Nephron (organoid): ENCODE results near the gene HS3ST3A1.
A peak's percentile ranks its signal among the peaks of the same experiment; 100 is the strongest.

Source experiments
- H3K27ac Mint-ChIP-seq, 3 experiments: 2 replicates each; pipeline ENCODE4 v1.8.0; 2020; ENCODE audit warnings: mixed read lengths in 3 of 3, mild to moderate bottlenecking in 2 of 3, moderate library complexity in 1 of 3
- H3K27me3 Mint-ChIP-seq: 2 replicates; pipeline ENCODE4 v1.8.0; 2021; ENCODE audit warnings: low read depth, mild to moderate bottlenecking, moderate library complexity, mixed read lengths
- H3K36me3 Mint-ChIP-seq: 2 replicates; pipeline ENCODE4 v1.8.0; 2020; ENCODE audit warnings: low read depth, mixed read lengths
- H3K4me1 Mint-ChIP-seq: 2 replicates; pipeline ENCODE4 v1.8.0; 2020; ENCODE audit warnings: mixed read lengths
- H3K4me3 Mint-ChIP-seq, 3 experiments: 2 replicates each; pipeline ENCODE4 v1.8.0; 2020; ENCODE audit warnings: mild to moderate bottlenecking in 3 of 3, mixed read lengths in 3 of 3, moderate library complexity in 2 of 3
- H3K9me3 Mint-ChIP-seq: 2 replicates; pipeline ENCODE4 v1.8.0; 2020; ENCODE audit warnings: mixed read lengths
- TF ChIP-seq, protein P1 (sequence below), 3 experiments: fragments of 200-600 bp; sonication (generic); IDR thresholded peaks; one replicate each; pipeline ENCODE4 v1.5.0; 2021; ENCODE audit warnings: antibody characterized with exemption in 3 of 3; ENCODE audit not compliant: unreplicated experiment in 3 of 3

HS3ST3A1 gene

DNA sequence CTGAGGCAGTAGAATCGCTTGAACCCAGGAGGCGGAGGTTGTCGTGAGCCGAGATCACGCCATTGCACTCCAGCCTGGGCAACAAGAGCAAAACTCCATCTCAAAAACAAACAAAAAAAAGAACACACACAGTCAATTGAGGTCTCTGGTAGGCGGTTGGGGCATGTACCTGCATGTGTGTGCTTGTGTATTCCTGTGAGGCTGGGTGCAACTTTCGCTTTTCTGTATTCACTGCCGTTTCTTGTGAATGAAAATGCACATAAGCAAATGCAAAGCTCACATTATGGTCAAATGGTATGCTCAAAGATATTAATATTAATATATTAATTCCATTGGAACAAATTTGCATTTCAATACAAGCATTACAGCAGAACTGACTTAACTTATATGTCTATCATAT is 20.9 kb downstream of the HS3ST3A1 start:
- no peak overlapping the region for H3K4me3 Mint-ChIP-seq
- H3K27ac Mint-ChIP-seq: no peak overlapping the region
- H3K36me3 Mint-ChIP-seq: peaks cover 25% of the 10 kb centered on the region
- peaks cover 24% of the 10 kb centered on the region for H3K4me1 Mint-ChIP-seq
- H3K27me3 Mint-ChIP-seq: no peaks in the 10 kb centered on the region
- TF ChIP-seq, protein P1, sequence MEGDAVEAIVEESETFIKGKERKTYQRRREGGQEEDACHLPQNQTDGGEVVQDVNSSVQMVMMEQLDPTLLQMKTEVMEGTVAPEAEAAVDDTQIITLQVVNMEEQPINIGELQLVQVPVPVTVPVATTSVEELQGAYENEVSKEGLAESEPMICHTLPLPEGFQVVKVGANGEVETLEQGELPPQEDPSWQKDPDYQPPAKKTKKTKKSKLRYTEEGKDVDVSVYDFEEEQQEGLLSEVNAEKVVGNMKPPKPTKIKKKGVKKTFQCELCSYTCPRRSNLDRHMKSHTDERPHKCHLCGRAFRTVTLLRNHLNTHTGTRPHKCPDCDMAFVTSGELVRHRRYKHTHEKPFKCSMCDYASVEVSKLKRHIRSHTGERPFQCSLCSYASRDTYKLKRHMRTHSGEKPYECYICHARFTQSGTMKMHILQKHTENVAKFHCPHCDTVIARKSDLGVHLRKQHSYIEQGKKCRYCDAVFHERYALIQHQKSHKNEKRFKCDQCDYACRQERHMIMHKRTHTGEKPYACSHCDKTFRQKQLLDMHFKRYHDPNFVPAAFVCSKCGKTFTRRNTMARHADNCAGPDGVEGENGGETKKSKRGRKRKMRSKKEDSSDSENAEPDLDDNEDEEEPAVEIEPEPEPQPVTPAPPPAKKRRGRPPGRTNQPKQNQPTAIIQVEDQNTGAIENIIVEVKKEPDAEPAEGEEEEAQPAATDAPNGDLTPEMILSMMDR (IDR thresholded peaks at IDR 0.05; ENCODE audit: unreplicated experiment in 3 of 3): no peak
- peaks cover 16% of the 10 kb centered on the region for H3K9me3 Mint-ChIP-seq

DNA sequence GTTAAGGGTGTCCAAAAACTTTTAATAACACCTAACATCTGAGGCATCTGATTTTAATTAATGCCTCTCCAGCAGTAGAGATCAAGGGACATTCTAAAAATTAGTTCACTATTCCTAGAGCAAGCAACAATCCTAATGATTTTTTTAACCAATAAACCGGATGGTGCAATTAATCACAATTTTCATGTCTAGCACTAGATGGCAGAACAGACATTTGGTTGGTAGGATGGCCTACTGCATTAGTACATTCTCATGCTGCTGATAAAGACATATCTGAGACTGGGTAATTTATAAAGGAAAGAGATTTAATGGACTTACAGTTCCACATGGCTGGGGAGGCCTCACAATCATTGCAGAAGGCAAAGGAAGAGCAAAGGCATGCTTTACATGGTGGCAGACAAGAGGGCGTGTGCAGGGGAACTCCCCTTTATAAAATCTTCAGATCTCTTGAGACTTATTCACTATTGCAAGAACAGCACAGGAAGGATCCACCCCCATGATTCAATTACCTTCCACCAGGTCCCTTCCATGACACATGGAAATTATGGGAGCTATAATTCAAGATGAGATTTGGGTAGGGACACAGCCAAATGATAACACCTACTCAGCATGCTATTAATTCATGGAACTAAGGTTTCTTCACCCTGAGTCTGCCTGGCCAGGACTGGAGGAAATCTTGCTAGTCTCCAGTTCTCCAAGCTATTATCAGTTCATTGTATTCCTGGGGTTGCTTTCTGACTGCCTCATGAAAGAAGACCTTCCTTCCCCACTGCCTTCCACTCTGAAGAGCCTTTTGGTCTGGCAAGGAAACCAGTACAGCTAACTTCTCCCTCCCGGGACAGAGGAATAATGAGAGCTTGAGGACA is 24.8 kb downstream of the HS3ST3A1 start:
- H3K9me3 Mint-ChIP-seq: peaks cover 16% of the 10 kb centered on the region
- no peak overlapping the region for H3K4me3 Mint-ChIP-seq
- H3K27ac Mint-ChIP-seq: no peak overlapping the region
- H3K27me3 Mint-ChIP-seq: peaks cover 5% of the 10 kb centered on the region
- peaks cover 34% of the 10 kb centered on the region for H3K36me3 Mint-ChIP-seq
- peaks cover 36% of the 10 kb centered on the region for H3K4me1 Mint-ChIP-seq
- TF ChIP-seq, protein P1 (IDR thresholded peaks at IDR 0.05; ENCODE audit: unreplicated experiment in 3 of 3): no peak

DNA sequence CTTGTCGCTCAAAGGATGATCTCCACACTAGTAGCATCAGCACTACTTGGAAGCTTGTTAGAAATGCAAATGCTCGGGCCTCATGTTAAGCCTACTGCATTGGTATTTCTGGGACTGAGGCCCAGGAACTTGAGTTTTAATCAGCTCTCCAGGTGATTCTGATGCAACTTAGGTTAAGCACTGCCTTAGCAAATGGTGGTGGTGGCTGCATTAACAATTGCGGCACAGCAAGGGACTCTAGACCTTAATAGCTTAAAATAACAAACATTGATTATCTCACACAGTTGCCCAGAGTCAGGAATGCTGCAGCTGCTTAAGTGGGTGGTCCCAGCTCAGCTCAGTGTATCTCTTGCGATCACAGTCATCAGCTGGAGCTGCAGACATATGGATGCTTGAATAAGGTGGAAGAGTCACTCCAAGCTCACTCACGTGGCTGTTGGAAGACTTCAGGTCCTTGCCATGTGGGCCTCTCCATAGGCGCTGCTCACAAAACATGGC is 25.8 kb downstream of the HS3ST3A1 start:
- H3K9me3 Mint-ChIP-seq: peaks cover 16% of the 10 kb centered on the region
- H3K4me3 Mint-ChIP-seq: no peak overlapping the region
- peaks cover 40% of the 10 kb centered on the region for H3K4me1 Mint-ChIP-seq
- TF ChIP-seq, protein P1 (IDR thresholded peaks at IDR 0.05; ENCODE audit: unreplicated experiment in 3 of 3): no peak
- peak overlapping the region in 1 of 3 experiments; percentile 30 for H3K27ac Mint-ChIP-seq
- H3K27me3 Mint-ChIP-seq: peaks cover 5% of the 10 kb centered on the region
- H3K36me3 Mint-ChIP-seq: peaks cover 37% of the 10 kb centered on the region

DNA sequence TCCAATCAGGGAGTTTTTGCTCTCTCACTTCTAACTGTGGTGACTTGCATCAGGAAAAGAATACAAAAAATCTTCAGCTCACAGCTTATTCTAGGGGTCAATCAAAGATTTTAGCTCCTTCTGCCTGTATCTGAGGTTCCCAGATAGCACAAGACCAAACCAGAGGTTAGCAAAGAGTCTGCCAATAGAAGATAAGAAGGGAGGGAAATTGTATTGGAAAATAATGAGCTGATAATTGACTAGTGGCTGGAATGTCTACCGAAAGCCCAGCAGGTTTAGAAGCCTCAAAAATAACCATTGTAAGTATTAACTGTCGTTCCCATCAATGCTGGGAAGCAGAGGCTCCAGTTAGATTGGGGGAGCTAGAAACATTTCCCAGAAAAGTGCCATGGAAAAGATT is 26.3 kb downstream of the HS3ST3A1 start:
- Mint-ChIP-seq H3K4me3 (no peak overlapping the region), H3K27me3 (peaks cover 5% of the 10 kb centered on the region), H3K9me3 (peaks cover 16% of the 10 kb centered on the region), H3K27ac (no peak overlapping the region), H3K4me1 (peaks cover 43% of the 10 kb centered on the region), H3K36me3 (peaks cover 37% of the 10 kb centered on the region)
- TF ChIP-seq, protein P1 (IDR thresholded peaks at IDR 0.05; ENCODE audit: unreplicated experiment in 3 of 3): no peak

DNA sequence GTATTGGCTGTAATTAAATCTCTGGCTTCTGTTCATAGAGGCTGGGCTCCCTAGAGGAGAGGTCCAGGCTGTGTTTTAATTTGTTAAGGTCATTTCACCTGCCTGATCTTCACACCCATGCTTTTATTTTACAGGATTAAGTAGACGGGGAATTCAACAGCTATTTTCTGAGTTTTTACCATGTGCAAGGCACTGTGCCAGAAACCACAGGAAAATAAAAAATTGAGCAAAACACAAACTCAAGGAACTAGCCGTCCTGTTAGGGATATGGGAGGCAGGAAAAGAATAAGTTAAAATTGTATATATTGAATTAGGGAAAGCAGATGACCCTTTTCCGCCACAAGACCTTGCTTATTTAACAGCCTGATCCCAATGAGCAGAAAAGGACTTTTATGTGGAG is 29.1 kb downstream of the HS3ST3A1 start:
- peaks cover 12% of the 10 kb centered on the region for H3K27me3 Mint-ChIP-seq
- peaks cover 44% of the 10 kb centered on the region for H3K36me3 Mint-ChIP-seq
- H3K4me1 Mint-ChIP-seq: peaks cover 61% of the 10 kb centered on the region
- TF ChIP-seq, protein P1 (IDR thresholded peaks at IDR 0.05; ENCODE audit: unreplicated experiment in 3 of 3): no peak
- H3K9me3 Mint-ChIP-seq: peaks cover 24% of the 10 kb centered on the region
- H3K27ac Mint-ChIP-seq: no peak overlapping the region
- no peak overlapping the region for H3K4me3 Mint-ChIP-seq
